ENCODE data around the gene TAL1.

The TAL1 gene

GRCh38 chr1:47175227-47175934 lies 56.6 kb downstream of the TAL1 start:
- DNase-seq (ENCODE audit: low spot score) = peak; percentile 77

- DNase-seq (ENCODE audit: low spot score) = no peak
These were observed 57.4 kb downstream of the TAL1 start for GRCh38 chr1:47174656-47175020.

GRCh38 chr1:47172782-47173181 lies 59.2 kb downstream of the TAL1 start:
- DNase-seq (ENCODE audit: low spot score) = no peak

All from NAMALWA (cell line).